Small intestine (tissue), 7 donors: Measurements from ENCODE around the gene PDYN. TPM values are rescaled to one million over a fixed set of nuclear protein-coding genes. Genes with fewer than 3 reads are reported as not detected.

ENCODE experiments used
- DNase-seq, 2 donors: peaks; one replicate each; pipeline versions ENCODE4 v3.0.0 to v3.0.0-alpha.2; 2013
- FAIRE-seq: peaks from 2 replicates; lab custom pipeline; 2012; peaks lifted over from hg19 to GRCh38; lab: Jason Lieb, UNC
- H3K27ac ChIP-seq, 3 donors: one replicate each; pipeline ENCODE4 v1.5.1; 2013; ENCODE audit warnings: low read length in 2 of 3, mild to moderate bottlenecking in 2 of 3, control low read depth in 1 of 3, inconsistent platforms in 1 of 3, low read depth in 1 of 3, moderate library complexity in 1 of 3
- H3K27me3 ChIP-seq, 3 donors: one replicate each; pipeline ENCODE4 v1.6.1; 2013; ENCODE audit warnings: low read length in 3 of 3, inconsistent platforms in 1 of 3; ENCODE audit not compliant: control insufficient read depth in 3 of 3, insufficient read depth in 3 of 3
- H3K36me3 ChIP-seq, 3 donors: one replicate each; pipeline ENCODE4 v1.6.1; 2013; ENCODE audit warnings: low read length in 3 of 3, inconsistent platforms in 1 of 3, low read depth in 1 of 3, mild to moderate bottlenecking in 1 of 3, moderate library complexity in 1 of 3; ENCODE audit not compliant: control insufficient read depth in 3 of 3, insufficient read depth in 2 of 3
- H3K4me1 ChIP-seq, 3 donors: one replicate each; pipeline ENCODE4 v1.6.1; 2013; ENCODE audit warnings: low read length in 2 of 3, inconsistent platforms in 1 of 3, low read depth in 1 of 3, mild to moderate bottlenecking in 1 of 3, moderate library complexity in 1 of 3; ENCODE audit not compliant: control insufficient read depth in 3 of 3, insufficient read depth in 2 of 3
- H3K4me3 ChIP-seq, 3 donors: one replicate each; pipeline ENCODE4 v1.5.1; 2013; ENCODE audit warnings: low read length in 3 of 3, control low read depth in 1 of 3, inconsistent platforms in 1 of 3, low read depth in 1 of 3, mild to moderate bottlenecking in 1 of 3, moderate library complexity in 1 of 3
- H3K9me3 ChIP-seq, 2 donors: one replicate each; pipeline ENCODE4 v1.6.1; 2013; ENCODE audit warnings: low read depth in 1 of 2, low read length in 1 of 2; ENCODE audit not compliant: control insufficient read depth in 2 of 2, insufficient read depth in 1 of 2
- WGBS, 3 donors: extraction: QIAGEN DNeasy Blood & Tissue Kit; methylation state at CpG; one replicate each; pipeline ENCODE4 v1.1.7; 2013; 5-methylcytosine and 5-hydroxymethylcytosine counted together
- polyA plus RNA-seq, 4 donors: library from polyadenylated mRNA; stranded (reverse) in 3 of 4; unstranded in 1 of 4; fragments of 200-250 nt in 3 of 4; fragments of 120-200 nt in 1 of 4; gene quantifications; one replicate each; pipeline versions ENCODE4 v1.2.1 to v1.2.3, GENCODE V29; 2013
- donor health status: healthy with polysubstance abuse.
- donor health status: control.
- donor health status: control.
- donor health status: Bipolar disorder and iron deficiency.
- donor health status: healthy.

Gene PDYN
- polyA plus RNA-seq, 4 donors: 0.01 TPM; not detected in 3

DNA sequence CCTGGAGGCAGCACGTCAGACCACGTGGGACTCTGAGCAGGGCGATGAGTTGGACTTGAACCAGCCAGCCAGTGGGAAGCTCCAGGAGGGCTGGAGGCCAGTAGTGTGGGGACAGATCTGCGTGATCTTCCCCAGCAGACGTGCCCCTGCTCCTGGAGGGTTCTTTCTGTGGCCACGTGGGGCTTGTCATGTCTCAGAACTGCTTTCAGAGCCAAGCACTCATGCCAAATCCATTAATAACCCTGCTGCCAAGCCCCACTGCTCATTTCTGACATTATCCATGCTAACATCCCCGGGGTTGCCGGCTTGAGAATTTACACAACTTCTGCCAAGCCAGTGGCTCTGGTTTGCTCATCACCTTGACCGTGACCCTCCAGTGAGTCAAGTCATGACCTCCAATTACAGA is 60.4 kb downstream of the PDYN start:
- DNase-seq (no peak), FAIRE-seq (no peak)
- H3K36me3 ChIP-seq: peaks cover 2 to 29% (median 2%) of the 10 kb centered on the region in 3 donors
- WGBS, 3 donors: 53 to 80% (median 62%) methylated on average over 9 of the region's 9 CpGs
- H3K4me1 ChIP-seq: peaks cover 0 to 26% (median 0%) of the 10 kb centered on the region in 3 donors
- H3K9me3 ChIP-seq: no peaks in the 10 kb centered on the region
- H3K27ac ChIP-seq: no peak overlapping the region
- no peaks in the 10 kb centered on the region for H3K27me3 ChIP-seq
- no peak overlapping the region for H3K4me3 ChIP-seq

- whole genome bisulfite sequencing, 3 donors: 69 to 73% (median 71%) methylated on average over 2 of the region's 2 CpGs
- Histone ChIP-seq H3K4me1 (peaks cover 0 to 26% (median 0%) of the 10 kb centered on the region in 3 donors), H3K27ac (no peak overlapping the region), H3K27me3 (no peaks in the 10 kb centered on the region), H3K4me3 (no peak overlapping the region), H3K36me3 (peaks cover 2 to 30% (median 2%) of the 10 kb centered on the region in 3 donors), H3K9me3 (no peaks in the 10 kb centered on the region)
- FAIRE-seq (no peak), DNase-seq (no peak)
Measured at GRCh38 chr20:1932971-1933370, 60.9 kb downstream of the PDYN start.

GRCh38 chr20:1931830-1932229 is 62.0 kb downstream of the PDYN start:
- Histone ChIP-seq H3K4me1 (peaks cover 0 to 26% (median 0%) of the 10 kb centered on the region in 3 donors), H3K27me3 (no peaks in the 10 kb centered on the region), H3K4me3 (no peak overlapping the region), H3K9me3 (no peaks in the 10 kb centered on the region), H3K27ac (no peak overlapping the region), H3K36me3 (peaks cover 2 to 29% (median 5%) of the 10 kb centered on the region in 3 donors)
- DNase-seq (no peak), FAIRE-seq (no peak)
- 82 to 88% (median 83%) methylated on average over 5 of the region's 5 CpGs for WGBS, 3 donors

DNA sequence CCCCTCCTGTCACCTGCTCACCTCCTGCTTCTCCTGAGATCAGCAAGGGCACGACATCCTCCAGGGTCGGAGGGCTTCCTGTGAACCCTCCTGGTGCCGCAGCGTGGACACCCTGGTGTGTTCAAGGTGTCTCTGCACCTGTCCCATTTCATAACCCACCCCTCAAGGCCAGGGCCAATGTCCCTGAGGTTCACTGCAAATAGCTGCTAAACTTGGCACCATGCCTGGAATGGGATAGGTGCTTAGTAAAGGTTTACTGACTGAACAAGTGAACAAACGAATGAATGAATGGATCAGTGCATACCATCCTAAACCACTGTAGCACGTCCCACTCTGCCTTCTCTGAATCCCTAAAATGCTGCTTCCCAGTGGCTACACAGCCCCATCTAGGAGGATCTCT is 63.7 kb downstream of the PDYN start:
- no peak for FAIRE-seq
- H3K36me3 ChIP-seq: peaks cover 2 to 39% (median 5%) of the 10 kb centered on the region in 3 donors
- H3K27ac ChIP-seq: no peak overlapping the region
- no peak overlapping the region for H3K4me3 ChIP-seq
- peaks cover 0 to 17% (median 0%) of the 10 kb centered on the region in 3 donors for H3K4me1 ChIP-seq
- no peaks in the 10 kb centered on the region for H3K27me3 ChIP-seq
- peak in 1 of 2 donors; percentile 36 for DNase-seq
- WGBS, 3 donors: 47 to 73% (median 57%) methylated on average over 6 of the region's 6 CpGs
- no peaks in the 10 kb centered on the region for H3K9me3 ChIP-seq

DNA sequence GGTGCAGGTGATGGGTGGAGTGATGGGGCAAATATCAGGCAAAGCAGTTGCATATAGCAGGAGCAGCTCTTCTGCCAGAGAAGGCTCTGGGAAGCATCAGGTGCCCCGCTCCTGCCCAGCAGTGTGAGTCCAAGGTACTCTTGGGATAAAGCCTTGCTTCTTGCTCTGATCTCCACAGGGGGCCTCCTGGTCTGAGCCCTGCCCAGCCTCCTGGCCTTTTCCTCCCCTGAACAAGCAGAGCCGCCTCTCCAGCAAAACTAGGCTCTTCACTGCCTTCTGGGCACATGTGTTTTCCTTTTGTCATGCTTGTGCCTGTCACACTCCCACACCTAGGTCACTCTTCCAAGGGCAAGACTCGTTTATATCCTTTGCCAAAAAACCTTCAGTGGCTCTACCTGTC is 64.4 kb downstream of the PDYN start:
- H3K9me3 ChIP-seq: no peaks in the 10 kb centered on the region
- 32 to 72% (median 45%) methylated on average over 3 of the region's 3 CpGs for WGBS, 3 donors
- no peak for FAIRE-seq
- DNase-seq: peak in 1 of 2 donors; percentile 33
- H3K27ac ChIP-seq: no peak overlapping the region
- H3K4me1 ChIP-seq: peaks cover 0 to 13% (median 0%) of the 10 kb centered on the region in 3 donors
- peaks cover 2 to 38% (median 2%) of the 10 kb centered on the region in 3 donors for H3K36me3 ChIP-seq
- H3K4me3 ChIP-seq: no peak overlapping the region
- no peaks in the 10 kb centered on the region for H3K27me3 ChIP-seq

DNA sequence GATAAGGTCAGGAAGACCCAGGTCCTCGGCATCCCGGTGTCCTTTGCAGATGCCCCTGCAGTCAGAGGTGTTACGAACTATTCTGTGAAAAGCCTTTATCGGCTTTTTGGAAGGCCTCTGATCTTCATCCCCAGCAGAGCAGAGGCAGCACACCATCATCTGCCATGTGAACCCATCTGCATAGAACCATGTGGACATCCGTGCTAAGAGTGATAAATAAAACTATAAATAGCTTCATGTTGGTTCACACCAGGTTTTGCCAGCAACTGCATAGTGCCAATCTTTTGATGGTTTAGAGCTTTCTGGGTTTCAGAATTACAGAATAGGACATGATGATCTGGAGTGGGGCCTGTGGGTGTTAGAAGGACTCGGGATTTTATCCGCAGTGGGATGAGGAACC is 65.1 kb downstream of the PDYN start:
- 86 to 91% (median 88%) methylated on average over 7 of the region's 7 CpGs for WGBS, 3 donors

More for the DNA sequence above, 65.1 kb downstream of the PDYN start:
- no peak for FAIRE-seq
- no peak for DNase-seq
- Histone ChIP-seq H3K27me3 (no peaks in the 10 kb centered on the region), H3K9me3 (no peaks in the 10 kb centered on the region), H3K27ac (no peak overlapping the region), H3K36me3 (peaks cover 2 to 43% (median 2%) of the 10 kb centered on the region in 3 donors), H3K4me1 (peaks cover 0 to 13% (median 0%) of the 10 kb centered on the region in 3 donors), H3K4me3 (no peak overlapping the region)

Other genes starting within 250 kb of the PDYN start
- 10 to 100 TPM; 11.4 to 40.8 (median 22.4) TPM for gene SIRPA, start 98.7 kb downstream of the PDYN start, polyA plus RNA-seq
- gene STK35, start 107.8 kb upstream of the PDYN start, polyA plus RNA-seq: 10 to 100 TPM in 2 of 4 donors, 1 to 10 TPM in 2; 3.8 to 16.4 (median 7.9) TPM